Central memory CD4-positive, alpha-beta T cell (primary cell): ENCODE measurements around the gene MGAT2.

Experiments
- DNase-seq: peaks from one replicate; pipeline ENCODE4 v3.0.0; 2022

Gene MGAT2

GRCh38 chr14:49659526-49660455 lies 39.2 kb downstream of the MGAT2 start:
- no peak for DNase-seq

GRCh38 chr14:49670475-49670874 lies 49.9 kb downstream of the MGAT2 start:
- DNase-seq: no peak
